Left lobe of liver (tissue), 2 donors: ENCODE results near the gene SIK3. TPM values are rescaled to one million over a fixed set of nuclear protein-coding genes. Genes with fewer than 3 reads are reported as not detected.
"Not testable (repeated sequence)": the region's sequence is repeated elsewhere in the genome, so short reads cannot be mapped to it uniquely, and the experiment has no call there.

Experiments
- ATAC-seq: fragments of 200-7000 bp; cut with Tn5 transposase; one replicate; pipeline ENCODE4 v1.9.1; 2020; ENCODE audit warnings: mild to moderate bottlenecking, moderate library complexity
- DNase-seq: peaks from one replicate; pipeline ENCODE4 v3.0.0-alpha.2; 2020; ENCODE audit warnings: low spot score
- total RNA-seq: library from RNA; stranded (reverse); gene quantifications from one replicate; pipeline ENCODE4 v1.2.1, GENCODE V29; 2021
- donor health status: DM: no; HTN: no; CAD: no; lungs with moderate emphysema.
- donor health status: DM: no; HTN: yes; CAD: no.

Gene SIK3
- total RNA-seq, 1 donor from 2014 or later = 27.1 TPM

DNA sequence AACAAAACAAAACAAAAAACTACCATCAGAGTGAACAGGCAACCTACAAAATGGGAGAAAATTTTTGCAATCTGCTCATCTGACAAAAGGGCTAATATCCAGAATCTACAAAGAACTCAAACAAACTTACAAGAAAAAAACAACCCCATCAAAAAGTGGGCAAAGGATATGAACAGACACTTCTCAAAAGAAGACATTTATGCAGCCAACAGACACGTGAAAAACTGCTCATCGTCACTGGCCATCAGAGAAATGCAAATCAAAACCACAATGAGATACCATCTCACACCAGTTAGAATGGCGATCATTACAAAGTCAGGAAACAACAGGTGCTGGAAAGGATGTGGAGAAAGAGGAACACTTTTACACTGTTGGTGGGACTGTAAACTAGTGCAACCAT lies 14.3 kb upstream of the SIK3 start:
- DNase-seq, ATAC-seq: not testable (repeated sequence)

GRCh38 chr11:117110294-117110950 lies 12.2 kb upstream of the SIK3 start:
- ATAC-seq (no peak), DNase-seq (no peak)

DNA sequence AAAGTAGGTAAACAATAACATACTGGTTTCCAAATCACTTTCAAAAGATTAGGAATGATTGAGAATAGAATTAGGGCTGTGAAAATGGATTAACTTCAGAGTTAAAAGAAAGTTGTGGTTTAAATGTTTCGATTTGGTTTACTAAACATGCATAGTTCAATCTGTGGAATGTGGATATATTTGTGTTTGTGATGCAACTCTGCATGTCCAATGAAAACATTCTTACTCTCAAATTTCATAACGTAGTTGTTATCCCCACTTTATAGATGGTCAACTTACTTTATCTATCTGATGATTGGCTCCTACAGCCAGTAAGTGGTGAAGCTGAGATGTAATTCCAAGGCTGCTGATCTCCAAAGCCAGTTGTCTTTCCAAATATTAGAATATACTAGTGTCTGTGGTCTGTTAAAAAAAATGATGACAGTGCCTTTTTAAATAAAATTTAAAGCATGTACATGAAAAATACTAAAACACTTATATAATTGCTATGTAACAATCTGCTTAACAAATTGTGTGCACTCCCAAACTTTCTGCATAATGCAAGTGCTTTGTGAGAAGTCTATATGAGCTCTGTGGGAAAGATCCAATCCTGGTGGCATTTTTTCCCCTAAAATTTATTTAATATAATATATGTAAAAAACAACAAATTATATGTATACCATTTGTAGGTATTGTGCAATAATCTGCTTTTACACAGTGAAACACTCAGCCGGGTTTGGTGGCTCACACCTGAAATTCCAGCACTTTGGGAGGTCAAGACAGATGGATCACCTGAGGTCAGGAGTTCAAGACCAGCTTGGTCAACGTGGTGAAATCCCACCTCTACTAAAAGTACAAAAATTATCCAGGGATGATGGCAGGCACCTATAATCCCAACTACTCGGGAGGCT lies 9.7 kb upstream of the SIK3 start:
- DNase-seq (no peak), ATAC-seq (no peak)

DNA sequence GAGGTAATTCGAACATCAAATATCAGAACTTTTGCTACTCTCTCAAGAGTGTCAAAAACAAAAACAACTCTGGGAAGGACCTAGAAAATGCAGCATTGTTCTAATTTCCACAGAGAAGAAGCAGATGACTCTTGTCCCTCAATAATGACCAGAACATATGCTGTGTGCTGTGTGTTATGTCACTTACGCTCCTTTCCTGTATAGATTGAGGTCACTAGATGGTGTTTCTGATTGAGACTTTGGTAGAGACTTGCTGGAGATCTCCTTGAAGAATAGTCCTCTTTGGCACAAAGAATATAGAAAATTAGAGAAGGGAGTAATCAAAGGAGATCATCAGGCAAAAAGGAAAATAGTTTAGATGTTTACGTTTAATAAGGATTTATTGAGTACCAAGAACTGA lies 2.3 kb upstream of the SIK3 start:
- ATAC-seq (no peak), DNase-seq (no peak)

- ATAC-seq (no peak), DNase-seq (no peak)
Measured at GRCh38 chr11:117099696-117100095, 1.5 kb upstream of the SIK3 start.

- DNase-seq (no peak), ATAC-seq (peak; percentile 5)
Measured at GRCh38 chr11:117097389-117098268, 599 bp downstream of the SIK3 start.

DNA sequence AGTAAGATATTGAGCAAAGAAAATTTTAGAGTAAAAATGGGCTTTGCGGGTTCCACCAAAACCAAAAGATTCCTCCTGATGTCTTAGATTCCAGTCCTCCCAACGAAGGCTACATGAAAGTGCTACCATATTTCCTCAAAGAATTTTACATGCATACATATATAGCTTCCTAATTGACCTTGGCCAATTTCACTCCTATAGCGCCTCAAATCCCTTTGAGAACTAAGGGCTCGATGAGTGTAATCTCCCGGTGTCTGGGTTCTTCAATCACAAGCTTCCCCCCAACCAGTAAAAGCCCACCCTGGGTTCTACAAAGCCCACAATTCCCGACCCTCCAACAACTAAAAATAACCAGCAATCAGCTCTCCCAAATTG lies 1.2 kb downstream of the SIK3 start:
- DNase-seq (no peak), ATAC-seq (no peak)

DNA sequence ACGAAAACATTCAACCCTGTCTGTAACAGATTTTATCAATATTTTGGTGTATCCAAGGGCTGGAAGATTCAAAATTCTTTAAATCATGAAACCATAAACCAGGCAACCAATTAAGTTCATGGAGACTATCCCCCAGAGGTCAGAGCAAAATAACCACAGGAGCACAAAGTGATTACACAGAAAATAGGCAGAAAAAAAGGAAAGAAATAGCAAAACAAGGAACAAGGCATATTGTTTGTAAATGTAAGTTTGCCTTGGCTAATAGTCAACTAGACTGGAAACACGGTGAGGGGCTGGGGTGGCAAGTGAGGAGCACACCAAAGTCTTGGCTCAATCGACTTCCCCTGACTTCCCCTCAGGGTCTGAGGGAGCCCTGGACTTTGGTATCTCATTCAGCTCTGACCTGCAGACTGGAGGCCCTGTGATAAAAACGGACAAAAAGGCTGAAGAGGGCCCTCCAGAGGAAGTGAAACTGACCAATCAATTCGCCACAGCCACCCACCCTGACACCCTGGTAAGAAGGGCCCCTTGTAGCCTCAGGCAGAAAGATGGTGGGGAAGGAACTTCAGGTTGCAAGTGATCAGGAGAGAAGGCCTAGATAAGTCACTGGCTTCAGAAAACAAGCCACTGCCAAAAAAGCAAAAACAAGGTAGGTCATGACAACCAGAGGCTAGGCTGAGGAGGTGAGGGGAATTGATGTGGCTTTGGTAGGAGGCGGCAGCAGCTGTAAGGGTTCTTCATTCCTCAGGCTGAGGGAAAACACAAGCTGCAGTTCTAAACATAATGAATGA lies 1.8 kb downstream of the SIK3 start:
- ATAC-seq (peak; percentile 53), DNase-seq (peak; percentile 78)

- no peak for ATAC-seq
- no peak for DNase-seq
Measured at GRCh38 chr11:117095284-117096161, 2.7 kb downstream of the SIK3 start.

DNA sequence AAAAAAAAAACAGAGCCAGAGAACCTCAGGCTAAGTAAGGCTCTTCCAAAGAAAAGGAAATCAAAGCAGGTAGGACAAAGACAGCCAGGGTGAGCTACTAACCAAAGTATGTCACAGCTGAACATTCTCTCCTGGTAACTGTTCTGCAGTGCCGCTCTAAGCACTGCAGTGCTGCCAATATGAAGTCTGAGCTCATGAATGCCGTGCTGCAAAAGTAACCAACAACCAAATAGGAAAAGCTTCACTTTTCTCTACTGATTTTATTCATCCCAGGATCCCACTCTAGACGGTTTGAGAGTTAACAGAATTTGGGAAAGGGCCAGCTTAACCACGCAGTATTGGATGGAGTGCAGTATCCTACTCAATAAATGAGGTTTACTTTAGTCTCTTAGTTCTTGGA lies 3.5 kb downstream of the SIK3 start:
- ATAC-seq (peak; percentile 10), DNase-seq (no peak)

- ATAC-seq (no peak), DNase-seq (no peak)
Measured at GRCh38 chr11:117092951-117093590, 5.2 kb downstream of the SIK3 start.

DNA sequence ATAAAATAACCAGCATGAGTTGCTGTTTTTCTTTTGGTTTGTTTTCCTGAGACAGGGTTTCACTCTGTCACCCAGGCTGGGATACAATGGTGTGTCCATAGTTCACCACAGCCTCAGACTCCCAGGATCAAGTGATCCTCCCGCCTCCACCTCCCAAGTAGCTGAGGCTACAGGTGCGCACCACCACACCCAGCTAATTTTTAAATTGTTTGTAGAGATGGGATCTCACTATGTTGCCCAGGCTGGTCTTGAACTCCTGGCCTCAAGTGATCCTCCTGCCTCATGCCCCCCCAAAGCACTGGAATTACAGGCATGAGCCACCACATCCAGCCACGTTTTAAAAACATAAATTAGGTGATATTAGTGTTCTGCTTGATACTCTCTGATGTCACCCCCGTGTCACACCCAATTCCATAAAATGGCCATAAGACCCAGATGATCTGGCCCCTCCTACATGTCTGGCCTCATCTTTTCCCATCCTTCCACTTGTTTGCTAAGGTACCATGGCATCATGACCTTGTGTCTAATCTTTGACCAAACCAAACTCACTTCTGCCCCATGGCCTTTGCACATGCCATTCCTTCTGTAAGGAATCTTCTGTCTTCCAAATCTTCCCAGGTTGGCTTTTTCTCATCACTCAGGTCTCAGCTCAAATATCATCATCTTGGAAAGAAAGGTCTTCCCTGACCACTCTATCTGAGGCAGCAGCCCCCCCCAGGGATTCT lies 6.3 kb downstream of the SIK3 start:
- ATAC-seq = no peak
- DNase-seq = no peak

- no peak for ATAC-seq
Measured at GRCh38 chr11:117090111-117090706, 8.0 kb downstream of the SIK3 start.

GRCh38 chr11:117089685-117090084 lies 8.5 kb downstream of the SIK3 start:
- no peak for DNase-seq
- ATAC-seq = no peak

More at GRCh38 chr11:117090111-117090706, 8.0 kb downstream of the SIK3 start:
- no peak for DNase-seq

DNA sequence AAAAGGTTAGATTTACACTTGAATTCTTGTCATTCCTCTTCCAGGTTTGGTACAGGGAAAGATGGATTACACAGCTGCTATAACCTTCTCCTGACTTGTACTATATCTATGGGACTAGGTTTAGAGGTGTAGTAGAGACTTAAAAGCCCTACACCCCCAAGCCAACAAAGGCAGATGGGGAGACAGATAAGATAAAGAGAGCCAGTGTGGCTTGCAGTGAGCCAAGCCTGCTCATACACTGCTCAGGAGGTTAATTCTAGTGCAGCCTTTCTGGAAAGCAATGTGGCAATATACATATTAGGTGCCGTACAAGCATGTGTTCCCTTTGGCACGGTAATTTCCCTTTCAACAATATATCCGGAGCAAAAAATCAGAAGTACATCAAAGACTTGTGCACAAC lies 10.8 kb downstream of the SIK3 start:
- ATAC-seq (peak; percentile 28), DNase-seq (no peak)

DNA sequence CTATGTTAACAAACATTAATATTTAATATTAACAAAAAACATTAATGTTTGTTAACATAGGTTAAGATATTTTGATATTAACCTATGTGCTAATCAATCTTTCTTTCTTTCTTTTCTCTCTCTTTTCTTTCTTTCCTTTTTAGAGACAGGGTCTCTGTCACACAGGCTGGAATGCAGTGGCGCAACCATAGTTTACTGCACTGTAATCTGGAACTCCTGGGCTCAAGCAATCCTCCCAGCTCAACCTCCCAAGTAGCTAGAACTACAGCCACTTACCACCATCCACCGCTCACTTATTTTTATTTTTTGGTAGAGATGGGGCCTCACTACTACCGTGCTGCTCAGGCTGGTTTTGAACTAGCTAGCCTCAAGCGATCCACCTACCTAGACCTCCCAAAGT lies 13.2 kb downstream of the SIK3 start:
- ATAC-seq = peak; percentile 40

GRCh38 chr11:117083011-117083935 lies 15.0 kb downstream of the SIK3 start:
- DNase-seq (no peak), ATAC-seq (no peak)

More for the DNA sequence above, 13.2 kb downstream of the SIK3 start:
- DNase-seq = no peak
